Muscle of arm (tissue), 12 donors: ENCODE data around the gene SOWAHA. TPM values are rescaled to one million over a fixed set of nuclear protein-coding genes. Genes with fewer than 3 reads are reported as not detected.
"Not testable (repeated sequence)": the region's sequence is repeated elsewhere in the genome, so short reads cannot be mapped to it uniquely, and the experiment has no call there.

Source experiments
- DNase-seq: peaks from one replicate; pipeline ENCODE4 v3.0.0-alpha.2; 2013
- polyA plus RNA-seq, 12 donors: library from polyadenylated mRNA; unstranded; fragments of 120-200 nt; gene quantifications; one replicate each; pipeline ENCODE4 v1.2.1, GENCODE V29; 2013; ENCODE audit not compliant: insufficient read length in 12 of 12

The SOWAHA gene
- polyA plus RNA-seq, 12 donors = 0.05 to 6.4 (median 0.09) TPM; not detected in 3

GRCh38 chr5:132853323-132853722 lies 40.2 kb downstream of the SOWAHA start:
- DNase-seq = no peak

GRCh38 chr5:132853790-132854189 lies 40.7 kb downstream of the SOWAHA start:
- DNase-seq = no peak

- DNase-seq = no peak
Measured at GRCh38 chr5:132854301-132854700, 41.2 kb downstream of the SOWAHA start.

- DNase-seq = not testable (repeated sequence)
Measured at GRCh38 chr5:132854992-132855391, 41.9 kb downstream of the SOWAHA start.

GRCh38 chr5:132856011-132856410 lies 42.9 kb downstream of the SOWAHA start:
- no peak for DNase-seq

- no peak for DNase-seq
Measured at GRCh38 chr5:132859889-132860437, 46.9 kb downstream of the SOWAHA start.

- DNase-seq = no peak
Measured at GRCh38 chr5:132860742-132861141, 47.6 kb downstream of the SOWAHA start.

- no peak for DNase-seq
Measured at GRCh38 chr5:132865668-132866341, 52.7 kb downstream of the SOWAHA start.

Other genes starting within 250 kb of the SOWAHA start
- gene IL13, start 155.1 kb upstream of the SOWAHA start, polyA plus RNA-seq = under 1 TPM in 2 of 12 donors, not detected in 10; 0.18 to 0.29 TPM
- not detected for gene IL4, start 139.3 kb upstream of the SOWAHA start, polyA plus RNA-seq
- 10 to 100 TPM in 4 of 12 donors, 1 to 10 TPM in 7, not detected in 1; 7.4 to 23.5 (median 8.9) TPM for gene KIF3A, start 75.8 kb upstream of the SOWAHA start, polyA plus RNA-seq
- 1 to 10 TPM in 2 of 12 donors, under 1 TPM in 8, not detected in 2; 0.11 to 1.8 (median 0.77) TPM for gene CCNI2, start 65.9 kb upstream of the SOWAHA start, polyA plus RNA-seq
- gene SEPTIN8, start 36.1 kb upstream of the SOWAHA start, polyA plus RNA-seq = 10 to 100 TPM in 11 of 12 donors, not detected in 1; 33.8 to 65.4 (median 44.1) TPM
- gene SHROOM1, start 17.3 kb downstream of the SOWAHA start, polyA plus RNA-seq = 1 to 10 TPM in 11 of 12 donors, not detected in 1; 1.4 to 5.4 (median 3.0) TPM
- 1 to 10 TPM in 3 of 12 donors, under 1 TPM in 7, not detected in 2; 0.34 to 1.4 (median 0.87) TPM for gene GDF9, start 53.2 kb downstream of the SOWAHA start, polyA plus RNA-seq
- 100 to 1,000 TPM in 11 of 12 donors, not detected in 1; 109 to 280 (median 181) TPM for gene UQCRQ, start 53.3 kb downstream of the SOWAHA start, polyA plus RNA-seq
- 1 to 10 TPM in 9 of 12 donors, under 1 TPM in 1, not detected in 2; 0.92 to 4.0 (median 2.3) TPM for gene LEAP2, start 60.4 kb downstream of the SOWAHA start, polyA plus RNA-seq
- 10 to 100 TPM in 11 of 12 donors, not detected in 1; 45.1 to 65.3 (median 50.6) TPM for gene AFF4, start 150.3 kb downstream of the SOWAHA start, polyA plus RNA-seq
- gene ZCCHC10, start 213.2 kb downstream of the SOWAHA start, polyA plus RNA-seq = 10 to 100 TPM in 11 of 12 donors, not detected in 1; 22.5 to 33.8 (median 26.7) TPM
- gene HSPA4, start 238.7 kb downstream of the SOWAHA start, polyA plus RNA-seq = 100 to 1,000 TPM in 1 of 12 donors, 10 to 100 TPM in 10, not detected in 1; 55.1 to 102 (median 89.8) TPM